K562 (cell line): Measurements from ENCODE around the gene KCTD16. TPM values are rescaled to one million over a fixed set of nuclear protein-coding genes. Genes with fewer than 3 reads are reported as not detected.

Source experiments
- ATAC-seq: fragments of 200-7000 bp; cut with Tn5 transposase; 3 replicates; pipeline ENCODE4 v1.9.1; 2020; ENCODE audit warnings: moderate library complexity
- BruUV-seq: library from RNA; stranded (reverse); fragments of 400-500 nt; replicated peaks from 2 replicates; lab custom pipeline; 2021; lab: Mats Ljungman, UMichigan
- CTCF ChIA-PET: fragments of 300-600 bp; formaldehyde crosslinking; extraction: SDS; loops from one replicate; lab custom pipeline; 2021; ENCODE audit warnings: low intra/inter-chr PET ratio; lab: Yijun Ruan, JAX
- POLR2A ChIA-PET: fragments of 300-600, 350-650 bp; sonication (Branson Sonifier 250); formaldehyde crosslinking; extraction: SDS; loops from one replicate; lab custom pipeline; 2021; ENCODE audit warnings: antibody characterized with exemption, inconsistent platforms; lab: Yijun Ruan, JAX
- DNase-seq, 4 experiments: peaks; one replicate each; pipeline versions ENCODE4 v3.0.0 to v3.0.0-alpha.2; 2011 to 2018; ENCODE audit warnings: low spot score in 3 of 4, mixed read lengths in 3 of 4; ENCODE audit errors: extremely low read depth in 1 of 4
- FAIRE-seq: peaks from 2 replicates; lab custom pipeline; 2011; peaks lifted over from hg19 to GRCh38; lab: Jason Lieb, UNC
- H2AFZ ChIP-seq: 2 replicates; pipeline ENCODE4 v1.6.0; 2011; ENCODE audit warnings: low read depth, low read length, control low read depth, inconsistent platforms
- H3K27ac ChIP-seq: fragments of 200-600 bp; 3 replicates; pipeline ENCODE4 v1.8.0; 2011; ENCODE audit warnings: low read depth, mild to moderate bottlenecking, control low read depth, inconsistent platforms, low read length, moderate library complexity, mixed read lengths; ENCODE audit errors: extremely low read depth
- H3K27me3 ChIP-seq, 2 experiments: fragments of 300-600 bp in 1 of 2; 2 replicates in 1 of 2; 3 replicates in 1 of 2; pipeline versions ENCODE4 v1.6.0 to v1.8.0; 2011; ENCODE audit warnings: inconsistent platforms in 2 of 2, low read length in 2 of 2, mild to moderate bottlenecking in 1 of 2, mixed read lengths in 1 of 2, moderate library complexity in 1 of 2; ENCODE audit not compliant: control insufficient read depth in 2 of 2, insufficient read depth in 2 of 2
- H3K36me3 ChIP-seq: fragments of 300-600 bp; 3 replicates; pipeline ENCODE4 v1.8.0; 2011; ENCODE audit warnings: mild to moderate bottlenecking, low read length, inconsistent platforms; ENCODE audit not compliant: control insufficient read depth, insufficient read depth
- H3K4me1 ChIP-seq, 2 experiments: fragments of 200-600 bp in 1 of 2; replicated peaks in 1 of 2; 2 replicates in 1 of 2; 3 replicates in 1 of 2; pipeline versions ENCODE4 v1.5.1 to v1.8.0; 2011; ENCODE audit warnings: inconsistent platforms in 2 of 2, low read length in 2 of 2, mild to moderate bottlenecking in 1 of 2, mixed read lengths in 1 of 2, moderate library complexity in 1 of 2; ENCODE audit not compliant: control insufficient read depth in 2 of 2, insufficient read depth in 2 of 2
- H3K4me2 ChIP-seq: 2 replicates; pipeline ENCODE4 v1.6.1; 2011; ENCODE audit warnings: low read length, control low read depth, inconsistent platforms, mixed read lengths; ENCODE audit not compliant: insufficient read depth
- H3K4me3 ChIP-seq: fragments of 200-600 bp; sonication (generic), shearing (Covaris generic); 2 replicates; pipeline ENCODE4 v1.5.1; 2016; ENCODE audit warnings: control low read depth, inconsistent platforms
- H3K79me2 ChIP-seq: fragments of 200-600 bp; 3 replicates; pipeline ENCODE4 v1.8.0; 2011; ENCODE audit warnings: low read length, inconsistent platforms; ENCODE audit not compliant: control insufficient read depth, insufficient read depth
- H3K9ac ChIP-seq, 2 experiments: 2 replicates each; pipeline versions ENCODE4 v1.6.0 to v1.6.1; 2011; ENCODE audit warnings: low read depth in 2 of 2, low read length in 2 of 2, control low read depth in 1 of 2, inconsistent platforms in 1 of 2, mild to moderate bottlenecking in 1 of 2, mixed read lengths in 1 of 2; ENCODE audit not compliant: insufficient read depth in 1 of 2
- H3K9me1 ChIP-seq: one replicate; pipeline ENCODE4 v1.6.0; 2011; ENCODE audit warnings: inconsistent platforms, mild to moderate bottlenecking, low read length, moderate library complexity; ENCODE audit not compliant: control insufficient read depth, insufficient read depth
- H3K9me3 ChIP-seq: replicated peaks from 2 replicates; pipeline ENCODE4 v1.5.1; 2011; ENCODE audit warnings: low read depth, low read length, inconsistent platforms; ENCODE audit not compliant: control insufficient read depth, insufficient read depth
- H4K20me1 ChIP-seq: replicated peaks from 2 replicates; pipeline ENCODE4 v1.6.1; 2011; ENCODE audit warnings: low read length, inconsistent platforms, mixed read lengths; ENCODE audit not compliant: control insufficient read depth, insufficient read depth
- CGGBP1 ChIP-seq: fragments of 250-450 bp; sonication (Bioruptor Pico); IDR thresholded peaks from 2 replicates; pipeline ENCODE4 v1.9.0; 2021; ENCODE audit warnings: mild to moderate bottlenecking
- THRA ChIP-seq: fragments of 450-650 bp; IDR thresholded peaks from 2 replicates; pipeline ENCODE4 v1.6.1; 2017; ENCODE audit warnings: mild to moderate bottlenecking, moderate library complexity
- WGBS: fragments of 100-300 bp; shearing (Covaris generic); methylation state at CpG from one replicate; pipeline ENCODE4 v1.1.6; 2016; ENCODE audit warnings: low coverage, mixed read lengths; ENCODE audit not compliant: insufficient coverage; ENCODE audit errors: missing lambda C conversion rate; 5-methylcytosine and 5-hydroxymethylcytosine counted together
- in situ Hi-C: fragments of 300-500 bp; cut with MboI; formaldehyde crosslinking; loops from 4 replicates; pipeline ENCODE4 v1.15.0; 2018; ENCODE audit warnings: inconsistent platforms, mixed read lengths
- intact Hi-C: fragments of 100-400 bp; cut with micrococcal nuclease; formaldehyde crosslinking; loops from 2 replicates; pipeline ENCODE4 v1.14.2; 2022
- polyA plus RNA-seq, 8 experiments: library from polyadenylated mRNA; depleted of rRNA in 4 of 8; stranded (reverse) in 5 of 8; unstranded in 3 of 8; fragments of >200 nt; fragmentation: Nextera tagmentation in 2 of 8; fragmentation: Illumina TruSeq in 1 of 8; extraction: Ambion mirVana in 2 of 8; extraction: Trizol in 1 of 8; gene quantifications; 2 replicates each; pipeline versions ENCODE4 v1.2.1 to v1.2.3, GENCODE V29; 2011 to 2014; ENCODE audit warnings: inconsistent platforms in 1 of 8, missing spikeins in 1 of 8
- total RNA-seq, 7 experiments: library from RNA; depleted of rRNA in 6 of 7; stranded (reverse); fragments of >200 nt in 6 of 7; fragmentation: Illumina TruSeq in 2 of 7; extraction: Trizol in 2 of 7; gene quantifications; 2 replicates each; pipeline versions ENCODE4 v1.2.1 to v1.2.3, GENCODE V29; 2011 to 2021; ENCODE audit warnings: low replicate concordance in 1 of 7
- TF ChIP-seq, protein P1 (sequence below): fragments of 450-650 bp; formaldehyde crosslinking; IDR thresholded peaks from 2 replicates; pipeline ENCODE4 v1.4.0; 2022; ENCODE audit warnings: missing genetic modification characterization

The KCTD16 gene
- total and polyA plus RNA-seq, 9 of the 15 experiments (the other 6 are each of a cell fraction or from before 2014, with no cell fraction given): 0.04 TPM; not detected in 8

DNA sequence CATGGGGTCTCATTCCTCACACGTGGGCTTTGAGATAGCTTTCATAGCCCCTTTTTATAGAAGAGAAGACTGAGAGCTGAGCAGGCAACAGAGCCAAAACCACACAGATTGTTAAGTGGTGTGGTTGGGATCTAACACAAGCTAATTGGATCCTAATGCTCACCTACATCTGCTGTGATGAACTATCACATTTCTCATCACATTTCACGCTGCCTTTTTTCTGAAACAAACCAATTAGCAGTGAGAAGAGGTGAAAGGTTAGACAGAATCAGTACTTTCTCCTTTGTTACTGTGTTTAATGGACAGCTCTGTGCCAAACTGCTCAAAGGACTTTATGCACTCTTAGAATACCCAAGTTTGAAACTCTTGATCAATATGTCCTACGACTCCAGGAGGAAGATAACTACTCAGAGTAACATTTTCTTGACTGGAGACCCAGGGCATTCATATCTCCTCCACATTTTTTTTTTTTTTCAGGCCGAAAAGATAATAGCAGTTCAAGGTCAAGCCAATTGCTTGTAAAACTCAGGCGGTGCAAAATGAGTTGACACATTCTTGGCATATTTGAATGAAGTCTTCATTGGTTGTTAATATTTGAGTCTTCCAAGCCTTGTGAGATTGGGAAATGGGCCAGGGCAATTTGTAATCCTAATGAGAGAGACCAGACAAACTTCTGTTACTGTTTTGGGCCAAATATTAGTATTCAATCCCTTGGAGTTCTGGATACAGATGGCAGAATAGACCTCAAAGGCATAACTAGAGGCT, 138.4 kb downstream of the KCTD16 start:
- intact Hi-C loops: no loop called here
- TF ChIP-seq THRA: no peak
- TF ChIP-seq, protein P1, sequence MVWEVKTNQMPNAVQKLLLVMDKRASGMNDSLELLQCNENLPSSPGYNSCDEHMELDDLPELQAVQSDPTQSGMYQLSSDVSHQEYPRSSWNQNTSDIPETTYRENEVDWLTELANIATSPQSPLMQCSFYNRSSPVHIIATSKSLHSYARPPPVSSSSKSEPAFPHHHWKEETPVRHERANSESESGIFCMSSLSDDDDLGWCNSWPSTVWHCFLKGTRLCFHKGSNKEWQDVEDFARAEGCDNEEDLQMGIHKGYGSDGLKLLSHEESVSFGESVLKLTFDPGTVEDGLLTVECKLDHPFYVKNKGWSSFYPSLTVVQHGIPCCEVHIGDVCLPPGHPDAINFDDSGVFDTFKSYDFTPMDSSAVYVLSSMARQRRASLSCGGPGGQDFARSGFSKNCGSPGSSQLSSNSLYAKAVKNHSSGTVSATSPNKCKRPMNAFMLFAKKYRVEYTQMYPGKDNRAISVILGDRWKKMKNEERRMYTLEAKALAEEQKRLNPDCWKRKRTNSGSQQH (CRISPR knock-in tag): no peak
- TF ChIP-seq CGGBP1 (CRISPR knock-in tag): no peak
- TF ChIP-seq, all 486 proteins: peak for 0
- Histone ChIP-seq H3K4me1 (no peaks in the 10 kb centered on the region), H4K20me1 (no peaks in the 10 kb centered on the region), H3K4me2 (no peak overlapping the region), H3K9me1 (no peaks in the 10 kb centered on the region), H3K79me2 (no peaks in the 10 kb centered on the region), H3K4me3 (no peak overlapping the region), H3K27ac (no peak overlapping the region), H3K9ac (no peak overlapping the region), H3K27me3 (no peaks in the 10 kb centered on the region), H3K36me3 (no peaks in the 10 kb centered on the region), H2AFZ (no peak overlapping the region), H3K9me3 (no peaks in the 10 kb centered on the region; the same call in 1 of the 2 replicates)
- DNase-seq: no peak
- WGBS: 1% methylated on average over 5 of the region's 5 CpGs
- in situ Hi-C loops: no loop called here
- no peak for ATAC-seq
- POLR2A ChIA-PET: no interaction called here
- CTCF ChIA-PET: no interaction called here
- BruUV-seq: no TSS peak
- no peak for FAIRE-seq
